Activated CD8-positive, alpha-beta memory T cell treated with anti-CD3 and anti-CD28 coated beads, Interleukin-2, amount 50 U/mL, for 48 hours (primary cell): ENCODE results near the gene SNX32.
A peak's percentile ranks its signal among the peaks of the same experiment; 100 is the strongest.

Source experiments
- DNase-seq: peaks from one replicate; pipeline ENCODE4 v3.0.0-alpha.2; 2020

SNX32 gene

DNA sequence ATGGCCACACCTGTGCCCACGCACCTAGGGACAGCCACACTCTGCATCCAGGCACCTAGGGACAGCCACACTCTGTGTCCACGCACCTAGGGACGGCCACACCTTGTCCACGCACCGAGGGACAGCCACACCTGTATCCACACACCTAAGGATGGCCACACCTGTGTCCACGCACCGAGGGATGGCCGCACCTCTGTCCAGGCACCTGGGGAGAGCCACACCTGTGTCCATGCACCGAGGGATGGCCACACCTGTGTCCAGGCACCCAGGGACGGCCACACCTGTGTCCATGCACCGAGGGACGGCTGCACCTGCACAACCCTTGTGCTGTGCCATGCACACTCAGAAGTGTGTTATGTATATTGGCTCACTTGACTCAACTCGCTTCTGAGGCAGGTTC lies 36.1 kb upstream of the SNX32 start:
- no peak for DNase-seq

GRCh38 chr11:65798882-65799281 lies 34.9 kb upstream of the SNX32 start:
- DNase-seq: no peak

GRCh38 chr11:65801153-65801987 lies 32.4 kb upstream of the SNX32 start:
- DNase-seq: no peak

GRCh38 chr11:65802841-65803240 lies 30.9 kb upstream of the SNX32 start:
- DNase-seq: no peak

DNA sequence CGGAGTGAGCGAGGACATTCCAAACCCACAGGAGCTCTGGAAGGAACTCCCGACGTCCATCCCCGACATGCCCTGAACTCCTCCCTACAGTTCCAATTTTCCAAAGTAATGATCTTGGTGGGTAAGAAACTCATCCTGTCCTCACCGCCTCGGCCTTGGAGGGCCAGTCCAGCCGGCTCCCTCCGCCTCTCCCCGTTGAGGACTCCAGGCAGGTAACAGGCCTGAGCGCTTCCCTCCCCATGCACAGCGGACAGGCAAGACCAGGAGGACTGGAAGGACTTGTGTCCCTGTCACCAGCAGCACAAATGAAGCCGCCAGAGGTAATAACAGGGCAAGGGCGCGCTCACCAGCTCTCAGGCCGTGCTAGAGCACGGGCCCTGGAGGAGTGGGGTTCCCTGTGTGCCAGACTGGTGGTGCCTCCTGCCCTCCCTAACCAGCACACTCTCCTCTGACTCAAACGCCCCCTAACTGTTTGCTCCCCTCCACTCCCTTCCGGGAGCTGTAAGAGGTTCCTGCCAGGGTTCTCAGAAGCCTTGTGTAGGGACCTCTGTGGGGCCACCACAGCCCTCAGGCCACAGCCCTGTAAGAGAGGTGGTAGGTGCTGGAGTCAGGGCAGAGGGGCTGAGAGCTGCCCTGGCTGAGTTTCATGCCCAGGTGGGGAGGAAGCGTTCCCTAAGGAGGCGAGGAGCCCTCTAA lies 29.8 kb upstream of the SNX32 start:
- no peak for DNase-seq

DNA sequence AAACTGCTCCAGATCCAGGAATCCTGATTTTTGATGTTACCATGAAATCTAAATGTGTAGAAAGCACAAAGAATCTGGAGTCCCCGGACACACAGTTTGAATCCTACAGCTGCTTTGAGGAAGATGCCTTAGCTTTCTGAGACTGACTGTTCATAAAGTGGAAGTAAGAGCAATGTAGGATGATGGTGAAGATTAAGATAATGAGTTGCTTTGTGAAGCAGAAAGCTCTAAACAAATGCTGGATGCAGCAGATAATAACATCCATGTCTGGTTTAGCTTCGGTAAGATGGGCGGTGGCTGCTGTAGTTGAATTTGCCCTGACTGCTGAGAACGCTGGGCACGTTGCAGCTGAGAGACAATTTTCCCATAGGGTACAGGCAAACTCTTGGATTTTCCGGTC lies 26.8 kb upstream of the SNX32 start:
- no peak for DNase-seq

DNA sequence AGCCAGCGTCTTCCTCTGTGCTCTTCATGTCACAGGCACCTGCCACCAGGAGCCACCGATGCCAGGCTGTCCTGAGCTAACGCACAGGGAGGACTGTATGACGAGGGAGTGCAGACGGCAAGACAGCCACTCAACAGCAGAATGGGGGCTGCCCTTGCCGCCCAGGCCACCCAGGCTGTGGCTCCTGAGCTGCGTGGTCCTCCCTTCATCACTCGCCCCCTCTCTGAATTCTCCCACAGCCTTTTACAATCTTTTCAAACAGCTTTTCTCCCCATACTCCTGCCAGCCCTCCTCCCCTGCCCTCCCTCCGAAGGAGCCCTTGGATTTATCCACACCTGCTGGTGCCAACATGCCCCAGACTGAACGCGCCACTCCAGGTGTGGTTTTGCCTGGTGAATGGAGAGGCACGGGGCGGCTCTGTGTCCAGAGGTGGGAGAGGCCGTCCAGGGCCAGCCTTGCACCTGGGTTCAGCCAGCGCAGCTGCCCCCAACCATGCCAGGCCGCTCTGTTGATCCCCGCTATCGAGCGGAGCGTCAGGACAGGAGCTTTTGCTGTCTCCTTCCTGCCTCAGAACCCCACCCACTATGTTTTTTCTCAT lies 24.9 kb upstream of the SNX32 start:
- no peak for DNase-seq

DNA sequence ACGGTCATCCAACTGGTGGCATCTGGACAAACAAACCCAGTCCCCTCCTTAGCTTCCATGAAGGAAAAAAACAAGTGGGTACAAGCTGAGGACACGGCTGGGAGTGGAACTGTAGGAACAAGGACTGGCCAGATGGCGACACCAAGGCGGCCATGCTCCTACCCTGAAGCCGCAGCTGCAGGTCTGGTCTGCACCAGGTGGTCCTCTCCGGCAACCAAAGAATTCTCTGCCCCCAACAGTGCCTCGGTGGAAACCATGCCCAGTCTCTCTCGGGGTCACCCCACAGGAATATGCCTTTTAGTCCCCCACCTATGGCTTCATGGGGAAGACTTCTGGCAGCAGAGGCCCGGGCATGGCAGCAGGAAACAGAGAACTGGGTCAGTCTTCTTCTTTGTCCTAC lies 24.3 kb upstream of the SNX32 start:
- DNase-seq: no peak

GRCh38 chr11:65810046-65810868 lies 23.5 kb upstream of the SNX32 start:
- no peak for DNase-seq

DNA sequence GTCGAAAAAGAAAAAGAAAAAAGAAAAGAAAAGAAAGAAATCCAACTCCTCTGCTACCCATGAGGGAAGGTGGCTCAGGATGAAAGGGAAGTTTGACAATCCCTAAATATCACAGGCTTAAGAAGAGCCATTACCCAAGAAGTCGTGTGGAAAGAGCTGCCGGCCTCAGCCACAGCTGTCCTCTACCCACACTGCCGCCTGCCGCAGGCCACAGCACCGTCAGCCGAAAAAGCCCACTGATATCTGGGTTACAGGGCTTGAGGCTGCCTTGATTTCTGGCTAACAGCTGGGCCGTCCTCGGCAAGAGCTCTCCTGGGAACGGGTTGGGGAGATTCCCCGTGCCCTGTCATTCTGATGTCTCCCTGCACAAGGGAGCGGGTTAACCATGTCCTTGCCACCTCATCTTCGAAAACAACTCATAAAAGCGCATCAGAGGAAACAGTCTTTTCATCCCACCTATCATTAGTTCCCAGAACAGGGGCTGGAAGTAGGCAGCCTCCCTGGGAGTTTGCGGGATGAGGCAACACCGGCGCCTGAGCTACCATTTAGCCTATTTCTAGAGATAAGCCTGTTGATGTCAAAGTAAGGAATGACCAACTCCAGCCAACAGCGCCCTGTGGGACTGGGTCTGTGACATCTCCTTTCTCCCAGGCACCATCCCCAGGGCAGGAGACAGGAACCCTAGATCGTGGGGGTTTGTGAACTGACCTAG lies 21.8 kb upstream of the SNX32 start:
- no peak for DNase-seq

GRCh38 chr11:65814131-65814985 lies 19.4 kb upstream of the SNX32 start:
- DNase-seq: no peak

DNA sequence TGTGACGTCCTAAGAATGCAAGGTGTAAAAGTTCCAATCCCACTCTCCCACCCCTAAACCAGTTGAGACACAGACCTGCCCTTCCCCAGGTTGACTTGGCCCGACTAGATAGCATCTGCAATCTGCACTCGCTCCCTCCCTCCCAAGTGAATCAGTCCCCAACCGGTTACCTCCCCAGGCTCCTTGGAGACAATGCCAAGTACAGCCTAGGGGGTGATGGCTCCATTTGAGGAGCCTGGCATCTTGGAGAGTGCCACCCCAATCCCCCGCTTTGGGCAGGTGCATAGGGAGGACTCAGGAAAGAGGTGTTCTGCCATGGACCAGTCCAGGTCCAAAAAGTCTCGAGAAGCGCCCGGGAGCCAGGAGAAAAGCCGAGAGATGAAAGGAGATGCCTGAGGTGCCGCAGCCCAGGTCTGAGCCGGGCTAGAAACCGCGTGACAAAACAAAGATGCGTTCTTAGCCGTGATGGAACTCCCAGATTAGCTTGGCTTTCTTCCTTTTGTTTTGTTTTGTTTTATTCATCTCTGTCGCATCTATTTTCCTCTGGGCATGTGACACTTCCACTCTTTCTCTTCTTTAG lies 18.7 kb upstream of the SNX32 start:
- DNase-seq: no peak

DNA sequence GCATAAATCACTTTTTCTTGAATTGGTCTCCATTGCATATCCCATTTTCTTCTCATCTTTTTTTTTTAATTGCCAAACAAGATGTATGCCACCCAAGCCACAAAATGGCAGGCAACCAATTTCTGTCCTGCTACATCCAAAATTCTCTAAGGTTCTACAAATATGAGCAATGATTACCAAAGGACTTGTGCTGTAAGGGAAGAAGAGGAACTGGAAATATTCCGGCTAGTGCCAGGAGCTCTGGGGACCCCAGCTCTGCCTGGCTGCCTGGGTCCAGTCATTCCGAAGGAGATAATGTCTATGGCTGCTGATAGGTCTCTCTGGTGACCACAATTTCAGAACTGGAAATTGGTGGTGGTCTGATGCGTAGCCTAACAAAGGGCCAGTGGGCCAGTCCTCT lies 17.1 kb upstream of the SNX32 start:
- no peak for DNase-seq

DNA sequence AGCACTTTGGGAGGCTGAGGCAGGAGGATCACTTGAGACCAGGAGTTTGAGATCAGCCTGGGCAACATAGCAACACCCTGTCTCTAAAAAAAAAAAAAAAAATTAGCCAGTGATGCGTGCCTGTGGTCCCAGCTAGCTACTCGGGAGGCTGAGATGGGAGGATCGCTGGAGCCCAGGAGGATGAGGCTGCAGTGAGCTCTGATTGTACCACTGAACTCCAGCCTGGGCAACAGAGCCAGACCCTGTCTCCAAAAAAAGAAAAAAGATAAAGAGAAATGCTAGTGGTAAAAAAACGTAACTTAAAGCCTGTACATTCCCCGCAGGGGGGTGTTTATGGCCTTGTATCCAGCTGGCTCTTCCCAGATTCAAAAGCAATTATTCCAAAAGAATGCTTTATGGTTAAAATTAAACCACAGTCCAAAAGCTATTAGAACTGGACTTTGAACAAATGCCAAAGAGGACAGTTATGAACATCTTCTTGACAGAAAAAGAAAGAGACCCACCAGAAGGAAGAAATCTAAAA lies 16.4 kb upstream of the SNX32 start:
- DNase-seq: no peak

- peak; percentile 100 for DNase-seq
Observed at GRCh38 chr11:65817835-65818680, 15.7 kb upstream of the SNX32 start.

DNA sequence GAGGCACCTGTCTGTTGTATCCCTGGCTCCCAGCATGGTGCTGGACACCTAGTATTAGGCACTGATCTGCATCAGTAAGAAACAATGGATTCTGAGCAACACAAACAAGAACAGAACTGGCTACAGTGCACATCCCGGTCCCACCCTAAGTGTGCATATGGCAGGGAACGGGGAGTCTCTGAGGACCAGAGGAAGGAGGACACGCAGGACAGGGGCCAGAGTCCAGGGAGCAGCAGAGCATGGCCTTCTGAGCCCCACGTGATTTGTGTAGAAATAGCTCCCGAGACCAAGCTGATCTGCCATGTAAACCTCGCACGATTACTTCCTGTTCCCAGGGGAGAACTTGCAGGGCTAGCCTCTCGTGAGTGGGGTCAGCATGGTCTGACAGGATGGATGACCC lies 12.7 kb upstream of the SNX32 start:
- DNase-seq: no peak

GRCh38 chr11:65822776-65823528 lies 10.8 kb upstream of the SNX32 start:
- no peak for DNase-seq

GRCh38 chr11:65826984-65827735 lies 6.6 kb upstream of the SNX32 start:
- no peak for DNase-seq
